Body of pancreas (tissue), 4 donors: Measurements from ENCODE around the gene SBK2.

Source experiments
- CTCF ChIP-seq, 7 experiments: fragments of 450-650 bp in 4 of 7; fragments of 200-600 bp in 3 of 7; sonication (generic) in 3 of 7; IDR thresholded peaks; one replicate each; pipeline ENCODE4 v1.5.1; 2016 to 2019; ENCODE audit warnings: antibody characterized with exemption in 7 of 7
- POLR2A ChIP-seq, 3 donors: fragments of 450-650 bp; IDR thresholded peaks; one replicate each; pipeline ENCODE4 v1.6.1; 2016; ENCODE audit warnings: antibody characterized with exemption in 3 of 3, mild to moderate bottlenecking in 2 of 3

GRCh38 chr19:55535173-55535964, 1.6 kb downstream of the SBK2 start:
- no peak for TF ChIP-seq CTCF (IDR thresholded peaks at IDR 0.05)
- no peak for TF ChIP-seq POLR2A (IDR thresholded peaks at IDR 0.05)
